ENCODE results near the gene RBM38. TPM values are rescaled to one million over a fixed set of nuclear protein-coding genes. Genes with fewer than 3 reads are reported as not detected.

Gene RBM38
- total RNA-seq, 4 donors from 2014 or later: 67.6 to 203 (median 139) TPM

DNA sequence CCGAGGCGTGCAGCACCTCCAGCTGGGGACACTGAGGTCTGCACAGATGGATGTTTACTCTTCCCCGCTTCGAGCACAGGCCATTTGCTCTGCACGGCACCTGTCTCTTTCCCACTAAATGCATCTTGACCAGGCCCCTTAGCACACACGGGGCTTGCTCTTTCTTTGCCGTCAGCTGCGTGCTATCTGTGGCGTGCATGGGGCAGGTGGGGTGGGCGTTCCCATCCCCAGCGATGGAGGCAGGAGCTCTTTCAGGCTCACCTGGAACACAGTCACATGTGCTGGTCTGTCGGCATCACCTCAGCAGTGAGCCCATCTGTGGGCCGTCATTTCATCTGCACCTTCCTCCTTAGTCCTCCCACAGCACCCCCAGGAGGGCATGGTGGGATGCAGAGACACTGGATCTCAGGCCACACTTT, 35.1 kb downstream of the RBM38 start:
- intact Hi-C loops (cut with DNase I): no loop called here
- Histone ChIP-seq H3K9me3 (no peaks in the 10 kb centered on the region), H3K27me3 (no peaks in the 10 kb centered on the region), H3K27ac (replicated peaks in 1 of 4) (no peak overlapping the region), H3K4me1 (peaks cover 0 to 7% (median 5%) of the 10 kb centered on the region in 4 donors), H3K4me3 (no peak overlapping the region), H3K36me3 (no peaks in the 10 kb centered on the region)
- DNase-seq (ENCODE audit: extremely low spot score): no peak
- no peak for TF ChIP-seq POLR2AphosphoS5 (IDR thresholded peaks at IDR 0.05)
- TF ChIP-seq, protein P1, sequence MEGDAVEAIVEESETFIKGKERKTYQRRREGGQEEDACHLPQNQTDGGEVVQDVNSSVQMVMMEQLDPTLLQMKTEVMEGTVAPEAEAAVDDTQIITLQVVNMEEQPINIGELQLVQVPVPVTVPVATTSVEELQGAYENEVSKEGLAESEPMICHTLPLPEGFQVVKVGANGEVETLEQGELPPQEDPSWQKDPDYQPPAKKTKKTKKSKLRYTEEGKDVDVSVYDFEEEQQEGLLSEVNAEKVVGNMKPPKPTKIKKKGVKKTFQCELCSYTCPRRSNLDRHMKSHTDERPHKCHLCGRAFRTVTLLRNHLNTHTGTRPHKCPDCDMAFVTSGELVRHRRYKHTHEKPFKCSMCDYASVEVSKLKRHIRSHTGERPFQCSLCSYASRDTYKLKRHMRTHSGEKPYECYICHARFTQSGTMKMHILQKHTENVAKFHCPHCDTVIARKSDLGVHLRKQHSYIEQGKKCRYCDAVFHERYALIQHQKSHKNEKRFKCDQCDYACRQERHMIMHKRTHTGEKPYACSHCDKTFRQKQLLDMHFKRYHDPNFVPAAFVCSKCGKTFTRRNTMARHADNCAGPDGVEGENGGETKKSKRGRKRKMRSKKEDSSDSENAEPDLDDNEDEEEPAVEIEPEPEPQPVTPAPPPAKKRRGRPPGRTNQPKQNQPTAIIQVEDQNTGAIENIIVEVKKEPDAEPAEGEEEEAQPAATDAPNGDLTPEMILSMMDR (IDR thresholded peaks at IDR 0.05): no peak
- no peak for TF ChIP-seq POLR2A (IDR thresholded peaks at IDR 0.05; ENCODE audit: low read depth)
- no peak for TF ChIP-seq EP300 (IDR thresholded peaks at IDR 0.05)
- WGBS: 90% methylated on average over 13 of the region's 13 CpGs

DNA sequence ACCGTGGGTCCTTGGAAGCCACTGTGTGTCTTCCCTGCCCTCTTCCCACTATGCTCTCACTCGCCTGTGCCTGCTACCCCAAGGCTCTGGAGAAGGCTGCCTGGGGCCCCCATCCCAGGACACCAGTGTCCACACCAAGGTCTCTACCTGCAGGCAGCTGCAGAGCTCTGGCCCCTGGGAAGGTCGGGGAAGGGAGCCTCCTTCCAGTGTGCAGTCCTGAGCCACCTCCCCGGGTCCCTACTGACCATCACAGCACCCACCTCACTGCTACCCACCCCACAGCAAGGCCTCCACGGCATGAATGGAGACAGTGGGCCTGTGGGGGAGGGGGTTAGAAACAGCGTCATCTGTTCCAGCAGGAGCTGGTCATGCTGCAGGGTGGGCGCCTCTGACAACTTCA, 35.6 kb downstream of the RBM38 start:
- H3K36me3 ChIP-seq: no peaks in the 10 kb centered on the region
- WGBS: 81% methylated on average over 7 of the region's 7 CpGs
- no peak for DNase-seq (ENCODE audit: extremely low spot score)
- intact Hi-C loops (cut with DNase I): no loop called here
- peaks cover 0 to 7% (median 5%) of the 10 kb centered on the region in 4 donors for H3K4me1 ChIP-seq
- H3K27me3 ChIP-seq: no peaks in the 10 kb centered on the region
- H3K27ac ChIP-seq (replicated peaks in 1 of 4): no peak overlapping the region
- H3K4me3 ChIP-seq: no peak overlapping the region
- H3K9me3 ChIP-seq: no peaks in the 10 kb centered on the region
- TF ChIP-seq, protein P1 (IDR thresholded peaks at IDR 0.05): no peak
- no peak for TF ChIP-seq POLR2AphosphoS5 (IDR thresholded peaks at IDR 0.05)
- no peak for TF ChIP-seq EP300 (IDR thresholded peaks at IDR 0.05)
- no peak for TF ChIP-seq POLR2A (IDR thresholded peaks at IDR 0.05; ENCODE audit: low read depth)

GRCh38 chr20:57428324-57429158, 37.3 kb downstream of the RBM38 start:
- intact Hi-C loops (cut with DNase I): no loop called here
- TF ChIP-seq EP300 (IDR thresholded peaks at IDR 0.05): no peak
- no peak for TF ChIP-seq POLR2A (IDR thresholded peaks at IDR 0.05; ENCODE audit: low read depth)
- TF ChIP-seq, protein P1 (IDR thresholded peaks at IDR 0.05): no peak
- no peak for TF ChIP-seq POLR2AphosphoS5 (IDR thresholded peaks at IDR 0.05)
- no peak for DNase-seq (ENCODE audit: extremely low spot score)
- 77% methylated on average over 13 of the region's 21 CpGs for WGBS
- Histone ChIP-seq H3K27me3 (no peaks in the 10 kb centered on the region), H3K36me3 (no peaks in the 10 kb centered on the region), H3K27ac (replicated peaks in 1 of 4) (no peak overlapping the region), H3K9me3 (no peaks in the 10 kb centered on the region), H3K4me1 (peaks cover 14 to 21% (median 19%) of the 10 kb centered on the region in 4 donors), H3K4me3 (no peak overlapping the region)

DNA sequence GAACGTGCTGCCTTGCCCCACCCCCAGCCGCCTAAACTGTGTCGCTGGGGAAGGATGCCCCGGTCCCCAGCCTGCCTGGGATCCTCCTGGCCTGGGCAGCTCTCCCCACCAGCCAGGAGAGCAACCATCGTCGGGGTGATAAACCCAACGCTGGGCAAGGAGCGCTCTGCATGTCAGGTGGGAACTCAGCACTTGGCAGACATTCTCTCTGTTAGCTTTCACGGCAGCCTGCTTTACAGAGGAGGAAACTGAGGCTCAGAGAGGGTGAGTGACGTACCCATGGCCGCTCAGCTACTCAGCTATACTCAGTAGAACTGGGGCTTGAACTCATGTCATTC, 37.9 kb downstream of the RBM38 start:
- no peaks in the 10 kb centered on the region for H3K27me3 ChIP-seq
- intact Hi-C loops (cut with DNase I): no loop called here
- H3K27ac ChIP-seq (replicated peaks in 1 of 4): no peak overlapping the region
- TF ChIP-seq, protein P1 (IDR thresholded peaks at IDR 0.05): no peak
- no peak for TF ChIP-seq POLR2A (IDR thresholded peaks at IDR 0.05; ENCODE audit: low read depth)
- TF ChIP-seq EP300 (IDR thresholded peaks at IDR 0.05): no peak
- TF ChIP-seq POLR2AphosphoS5 (IDR thresholded peaks at IDR 0.05): no peak
- H3K4me3 ChIP-seq: no peak overlapping the region
- H3K36me3 ChIP-seq: no peaks in the 10 kb centered on the region
- H3K9me3 ChIP-seq: no peaks in the 10 kb centered on the region
- no peak for DNase-seq (ENCODE audit: extremely low spot score)
- WGBS: 95% methylated on average over 4 of the region's 11 CpGs
- H3K4me1 ChIP-seq: peaks cover 20 to 27% (median 24%) of the 10 kb centered on the region in 4 donors

All from esophagus muscularis mucosa (tissue), 4 donors.